Umbilical cord (tissue), 1 donor: Measurements from ENCODE around the gene NPIPB9. TPM values are rescaled to one million over a fixed set of nuclear protein-coding genes. Genes with fewer than 3 reads are reported as not detected.

Source experiments
- total RNA-seq: library from RNA; depleted of rRNA; stranded (reverse); fragments of >200 nt; gene quantifications from one replicate; pipeline ENCODE4 v1.2.3, GENCODE V29; 2014; ENCODE audit warnings: low replicate concordance; ENCODE audit not compliant: insufficient read depth

NPIPB9 gene
- total RNA-seq, 1 donor from 2014 or later = 6.0 TPM

Other genes with a start within 250 kb of the NPIPB9 start
- gene IL27, start 245.0 kb upstream of the NPIPB9 start, total RNA-seq = not detected
- gene NUPR1, start 212.8 kb upstream of the NPIPB9 start, total RNA-seq = 8.7 TPM
- gene SGF29, start 197.9 kb upstream of the NPIPB9 start, total RNA-seq = 14.0 TPM
- not detected for gene SULT1A2, start 154.7 kb upstream of the NPIPB9 start, total RNA-seq
- 1.7 TPM for gene SULT1A1, start 141.7 kb upstream of the NPIPB9 start, total RNA-seq
- gene NPIPB8, start 113.7 kb upstream of the NPIPB9 start, total RNA-seq = not detected
- gene EIF3C, start 40.3 kb upstream of the NPIPB9 start, total RNA-seq = 91.2 TPM
- gene ATXN2L, start 71.2 kb downstream of the NPIPB9 start, total RNA-seq = 7.2 TPM
- 37.3 TPM for gene TUFM, start 94.6 kb downstream of the NPIPB9 start, total RNA-seq
- gene SH2B1, start 112.1 kb downstream of the NPIPB9 start, total RNA-seq = 5.5 TPM
- 0.24 TPM for gene ATP2A1, start 126.7 kb downstream of the NPIPB9 start, total RNA-seq
- 27.4 TPM for gene RABEP2, start 173.5 kb downstream of the NPIPB9 start, total RNA-seq
- 4.8 TPM for gene CD19, start 180.2 kb downstream of the NPIPB9 start, total RNA-seq
- 17.6 TPM for gene NFATC2IP, start 199.2 kb downstream of the NPIPB9 start, total RNA-seq
- gene SPNS1, start 223.0 kb downstream of the NPIPB9 start, total RNA-seq = 13.0 TPM
- 0.72 TPM for gene LAT, start 233.3 kb downstream of the NPIPB9 start, total RNA-seq